Hypothalamus (tissue), 51 donors: ENCODE measurements around the gene WDR31.

Experiments used
- DNase-seq, 51 donors: peaks; one replicate each; lab custom pipeline; 2025; lab: John Stamatoyannopoulos, UW

Gene WDR31

GRCh38 chr9:113343732-113344231 is 3.7 kb upstream of the WDR31 start:
- DNase-seq = peak; percentile 19 to 98 (median 83)

GRCh38 chr9:113341712-113342410 is 1.8 kb upstream of the WDR31 start:
- peak in 4 of 51 donors; percentile 7 to 15 (median 14) for DNase-seq

DNA sequence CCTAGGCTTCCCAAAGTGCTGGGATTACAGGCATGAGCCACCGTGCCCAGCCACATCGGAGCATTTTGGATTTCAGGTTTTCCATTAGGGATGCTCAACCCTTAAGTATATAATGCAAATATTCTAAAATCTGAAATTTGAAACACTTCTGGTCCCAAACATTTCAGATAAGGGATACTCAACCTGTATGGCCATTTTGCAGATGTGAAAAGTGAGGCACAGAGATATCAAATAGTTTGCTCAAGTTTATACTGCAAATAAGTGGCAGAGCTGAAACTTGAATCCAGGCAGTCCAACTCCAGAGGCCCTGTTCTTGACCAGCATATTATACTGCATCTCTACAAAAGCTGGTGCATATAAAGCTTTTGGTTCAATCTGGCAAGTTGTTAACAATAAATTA is 2.4 kb downstream of the WDR31 start:
- no peak for DNase-seq

- no peak for DNase-seq
Measured at GRCh38 chr9:113331780-113332179, 8.3 kb downstream of the WDR31 start.

GRCh38 chr9:113328045-113328782 is 11.9 kb downstream of the WDR31 start:
- no peak for DNase-seq

GRCh38 chr9:113326230-113326629 is 13.8 kb downstream of the WDR31 start:
- no peak for DNase-seq

GRCh38 chr9:113322671-113323070 is 17.4 kb downstream of the WDR31 start:
- peak in 1 of 51 donors; percentile 5 for DNase-seq

DNA sequence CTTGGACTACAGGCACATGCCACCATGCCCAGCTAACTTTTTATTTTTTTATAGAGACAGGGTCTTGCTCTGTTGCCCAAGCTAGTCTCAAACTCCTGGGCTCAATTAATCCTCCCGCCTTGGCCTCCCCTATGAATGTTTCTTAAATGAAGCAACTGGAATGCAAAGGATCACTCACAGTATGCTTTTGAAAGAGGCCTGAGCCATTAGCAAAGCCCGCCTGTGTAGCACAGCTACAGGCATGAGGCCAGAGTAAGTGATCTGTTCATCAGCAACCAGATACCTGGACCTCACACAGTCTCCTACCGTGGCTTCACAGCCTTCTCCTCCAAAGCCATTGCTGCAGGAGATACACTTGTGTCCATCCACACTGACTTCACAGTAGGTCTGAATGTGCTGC is 20.0 kb downstream of the WDR31 start:
- no peak for DNase-seq

DNA sequence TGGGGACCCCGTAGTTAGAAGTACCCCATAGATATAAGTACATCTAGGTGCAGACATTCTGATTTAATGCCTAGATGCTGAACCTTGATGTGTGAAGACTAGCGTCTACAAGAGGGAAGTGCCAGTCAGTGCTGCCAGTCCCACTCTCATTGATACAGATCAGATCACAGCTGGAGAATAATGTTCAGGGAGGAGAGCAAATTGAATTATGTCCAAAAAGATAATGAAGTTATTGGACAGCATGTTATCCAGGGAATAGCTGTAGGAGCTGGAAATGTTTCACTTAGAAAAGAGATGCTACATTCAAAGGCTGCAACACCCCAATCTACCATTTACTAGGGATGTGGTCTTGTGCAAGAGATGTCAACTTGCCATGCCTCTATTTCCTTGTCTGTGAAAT is 21.0 kb downstream of the WDR31 start:
- DNase-seq = no peak

- DNase-seq = no peak
Measured at GRCh38 chr9:113317777-113318176, 22.3 kb downstream of the WDR31 start.

GRCh38 chr9:113316030-113316429 is 24.0 kb downstream of the WDR31 start:
- no peak for DNase-seq

DNA sequence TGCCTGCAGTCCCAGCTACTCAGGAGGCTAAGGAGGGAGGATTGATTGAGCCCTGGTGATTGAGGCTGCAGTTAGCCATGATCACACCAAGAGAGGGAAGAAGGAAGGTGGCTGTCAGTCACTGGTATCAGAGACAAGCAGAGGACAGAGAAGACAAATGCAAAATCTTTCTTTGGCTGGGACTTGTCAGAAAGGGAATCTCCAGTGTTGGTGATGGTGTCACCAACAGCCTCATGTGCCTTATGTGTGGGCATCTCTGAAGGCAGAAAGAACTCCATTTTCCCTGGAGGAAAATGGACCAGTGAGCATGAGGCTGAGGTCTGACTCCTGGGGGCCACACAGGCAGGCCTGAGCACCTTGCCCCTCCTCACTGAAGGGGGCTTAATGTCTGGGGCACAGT is 24.8 kb downstream of the WDR31 start:
- DNase-seq = no peak

DNA sequence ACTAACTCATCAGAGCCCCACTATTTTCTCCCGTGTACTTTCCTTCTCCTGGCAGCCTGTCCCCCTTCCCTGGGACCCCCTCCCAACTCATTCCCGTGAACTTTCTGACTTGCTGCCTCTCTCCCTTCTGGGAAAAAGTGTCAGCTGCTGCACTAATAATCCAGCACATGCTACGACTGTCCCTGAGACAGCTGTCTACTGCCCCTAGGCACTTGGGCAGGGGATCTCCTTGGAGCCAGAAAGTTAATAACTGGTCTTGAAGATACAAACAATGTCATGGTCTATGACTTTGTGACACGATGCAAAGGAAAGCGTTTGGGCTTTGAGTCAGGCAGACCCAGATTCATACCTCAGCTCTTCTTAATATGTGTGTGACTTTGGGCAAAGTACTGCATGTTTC is 26.8 kb downstream of the WDR31 start:
- DNase-seq = no peak

GRCh38 chr9:113311961-113312360 is 28.1 kb downstream of the WDR31 start:
- peak in 3 of 51 donors; percentile 4 to 13 (median 11) for DNase-seq

DNA sequence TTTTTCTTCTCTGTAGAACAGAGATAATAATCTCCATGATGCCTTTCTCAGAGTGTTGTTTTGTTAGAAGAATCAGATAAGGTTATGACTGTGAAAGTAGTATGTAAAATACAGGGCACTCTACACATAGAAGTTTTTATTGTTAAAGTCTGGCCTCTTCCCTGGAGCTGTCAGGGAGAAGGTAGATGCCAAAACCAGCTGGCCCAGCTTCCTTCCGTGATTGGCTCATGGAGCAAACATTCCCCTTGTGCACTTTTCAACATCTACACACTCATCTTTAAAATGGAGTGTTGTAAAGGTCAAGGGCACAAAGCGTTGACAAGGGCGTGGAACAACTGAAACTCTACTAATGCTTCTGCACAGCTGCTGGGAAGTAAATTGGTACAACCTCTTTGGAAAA is 29.5 kb downstream of the WDR31 start:
- DNase-seq = no peak

DNA sequence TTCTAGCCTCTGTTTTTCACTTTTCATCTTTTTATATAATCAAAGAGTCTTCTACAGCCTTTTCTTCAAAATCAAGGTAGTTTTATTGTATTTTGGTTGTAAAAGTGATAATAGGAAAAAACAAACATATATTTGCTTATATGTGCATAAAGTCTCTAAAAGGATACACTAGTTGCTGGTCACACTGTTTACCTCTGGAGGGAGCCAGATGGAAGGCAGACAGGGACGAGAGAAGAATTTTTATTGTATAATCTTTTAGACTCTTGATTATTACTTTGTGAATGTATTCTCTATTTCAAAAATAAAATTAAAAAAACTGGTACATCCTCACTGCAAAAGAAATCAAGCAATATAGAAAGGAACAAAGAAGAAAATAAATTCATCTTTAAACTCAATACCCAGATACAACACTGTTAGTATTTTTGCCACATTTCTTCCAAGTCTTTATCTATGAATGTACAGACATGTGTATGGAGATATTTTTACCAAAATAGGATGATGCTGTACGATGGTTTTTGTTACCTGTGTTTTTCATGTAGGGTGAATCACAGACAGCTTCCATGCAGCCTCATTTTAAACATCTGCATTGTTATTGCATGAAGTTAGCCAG is 30.8 kb downstream of the WDR31 start:
- DNase-seq = peak in 8 of 51 donors; percentile 2 to 26 (median 4)

GRCh38 chr9:113307396-113307975 is 32.6 kb downstream of the WDR31 start:
- DNase-seq = no peak

- DNase-seq = no peak
Measured at GRCh38 chr9:113306566-113306965, 33.5 kb downstream of the WDR31 start.

GRCh38 chr9:113302792-113303418 is 37.2 kb downstream of the WDR31 start, which contains the start of gene RNF183:
Gene RNF183 (minus strand): TSS chr9:113303376. CDS start chr9:113298184, 5,192 bp downstream.
- no peak for DNase-seq

DNA sequence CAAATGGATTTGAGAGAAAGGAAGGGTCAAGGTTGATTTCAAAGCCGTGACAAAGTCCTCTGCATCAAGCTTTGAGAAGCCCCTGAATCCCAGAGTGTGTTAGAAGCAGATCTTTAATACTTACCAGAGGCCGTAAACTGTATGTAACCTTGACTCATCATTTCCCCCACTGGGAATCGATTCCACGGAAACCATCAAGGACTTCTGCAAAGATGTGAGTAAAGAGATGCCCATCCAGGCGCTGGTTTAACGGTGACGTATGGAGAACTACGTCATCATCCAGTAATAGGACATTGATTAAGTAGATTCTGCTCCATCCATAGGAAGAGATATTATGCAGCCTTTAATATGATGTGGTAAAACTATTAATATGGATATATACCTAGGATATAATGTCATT is 38.5 kb downstream of the WDR31 start:
- DNase-seq = no peak
